ENCODE data around the gene TTC8.
"Not testable (repeated sequence)": the region's sequence is repeated elsewhere in the genome, so short reads cannot be mapped to it uniquely, and the experiment has no call there.

Gene TTC8

DNA sequence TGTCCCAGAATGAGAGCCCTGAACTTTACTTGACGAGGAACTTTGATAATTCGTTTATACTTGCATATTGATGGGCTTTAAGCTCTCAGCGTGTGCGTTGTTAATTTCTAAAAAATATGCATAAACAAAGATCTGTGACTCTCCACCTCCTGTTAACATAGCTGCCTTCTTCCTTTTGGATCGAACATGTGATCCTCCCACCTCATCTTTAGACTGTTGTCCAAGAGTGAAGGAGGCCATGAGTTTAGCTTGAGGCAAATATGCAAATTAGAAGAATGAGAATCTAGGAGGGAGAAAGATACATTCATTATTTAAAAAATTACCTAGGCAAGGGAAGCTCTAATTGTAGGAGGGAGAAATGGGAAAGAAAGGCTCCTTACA lies 617 bp downstream of the TTC8 start:
- DNase-seq (ENCODE audit: low read depth) = no peak

- no peak for DNase-seq (ENCODE audit: low read depth)
Measured at GRCh38 chr14:88825503-88825902, 1.1 kb downstream of the TTC8 start.

DNA sequence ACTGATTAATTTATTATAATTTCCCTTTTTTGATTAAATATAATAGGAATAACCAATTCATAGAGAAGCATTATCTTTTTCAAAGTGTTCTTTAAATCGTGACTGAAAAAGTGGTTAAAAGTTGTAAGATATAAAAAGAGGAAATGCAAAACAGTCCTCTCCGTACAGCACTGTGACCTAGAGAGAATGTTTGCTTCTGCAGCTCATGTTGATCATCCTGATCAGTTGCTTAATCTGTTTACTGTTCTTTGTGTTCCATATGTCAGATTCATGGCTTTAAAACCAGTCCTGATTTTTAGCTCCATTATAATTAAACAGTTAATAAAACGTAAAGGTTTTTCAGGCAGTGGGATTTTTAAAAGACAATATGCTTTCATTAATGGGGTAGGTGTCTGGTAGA lies 4.7 kb downstream of the TTC8 start:
- no peak for DNase-seq (ENCODE audit: low read depth)

- no peak for DNase-seq (ENCODE audit: low read depth)
Measured at GRCh38 chr14:88829685-88830302, 5.3 kb downstream of the TTC8 start.

DNA sequence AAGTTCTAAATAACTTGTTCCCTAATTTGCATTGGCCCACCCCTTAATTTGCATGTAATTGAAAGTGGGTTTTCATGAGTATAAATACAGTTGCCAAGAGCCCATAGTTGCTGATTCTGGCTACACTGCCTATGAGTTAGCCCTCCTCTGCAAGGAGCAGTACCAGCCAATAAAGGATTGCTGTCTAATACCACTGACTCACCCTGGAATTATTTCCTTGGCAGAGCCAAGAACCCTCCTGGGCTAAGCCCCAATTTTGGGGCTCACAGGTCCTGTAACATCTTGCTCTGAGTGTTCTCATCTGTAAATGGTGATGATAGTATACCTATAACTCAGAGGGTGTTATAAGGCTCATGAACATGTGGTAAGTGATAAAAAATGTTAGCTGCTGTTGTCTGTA lies 6.8 kb downstream of the TTC8 start:
- peak; percentile 32 for DNase-seq (ENCODE audit: low read depth)

DNA sequence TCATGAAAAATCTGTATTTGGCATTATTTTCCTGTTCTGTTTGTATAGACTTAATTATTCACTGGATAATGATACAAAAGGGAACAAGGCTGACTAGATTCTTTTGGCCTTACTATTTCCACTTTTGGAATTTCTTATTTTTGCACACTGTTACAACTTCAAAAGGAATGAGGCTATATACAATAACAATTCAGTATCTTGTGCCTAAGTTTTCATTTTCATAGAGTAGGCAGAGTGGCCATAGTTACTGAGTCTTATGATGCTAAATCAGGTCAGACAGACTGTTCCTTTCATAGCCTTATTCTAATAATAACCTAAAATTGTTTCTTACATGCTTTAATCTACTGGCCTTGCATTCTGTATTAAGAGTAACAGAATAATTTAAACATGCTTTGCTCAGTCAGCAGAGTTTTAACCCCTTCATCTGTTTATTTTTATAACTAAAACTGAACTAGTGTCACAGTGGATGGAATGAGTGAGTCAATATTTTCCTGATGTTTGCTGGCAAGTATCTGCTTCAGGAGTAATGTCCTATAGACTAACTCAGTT lies 10.5 kb downstream of the TTC8 start:
- no peak for DNase-seq (ENCODE audit: low read depth)

DNA sequence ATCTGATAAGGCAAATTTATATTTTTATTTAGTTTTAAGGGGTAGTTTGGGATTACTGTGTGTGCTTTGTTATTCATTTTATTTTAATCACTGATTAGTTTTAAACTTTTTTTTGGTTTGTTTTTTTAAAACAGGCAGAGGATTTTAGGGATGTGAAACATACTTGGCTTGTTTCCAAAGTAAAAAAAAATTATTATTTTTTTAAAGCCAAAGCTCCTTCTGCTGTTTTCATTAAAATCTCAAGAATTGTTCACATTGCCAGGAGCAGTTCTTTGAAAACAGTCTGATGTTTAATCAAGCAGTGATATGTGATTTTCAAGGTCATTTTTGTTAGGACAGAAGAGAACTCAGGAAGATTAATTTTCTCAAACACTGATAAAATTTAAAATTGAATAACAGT lies 11.2 kb downstream of the TTC8 start:
- no peak for DNase-seq (ENCODE audit: low read depth)

DNA sequence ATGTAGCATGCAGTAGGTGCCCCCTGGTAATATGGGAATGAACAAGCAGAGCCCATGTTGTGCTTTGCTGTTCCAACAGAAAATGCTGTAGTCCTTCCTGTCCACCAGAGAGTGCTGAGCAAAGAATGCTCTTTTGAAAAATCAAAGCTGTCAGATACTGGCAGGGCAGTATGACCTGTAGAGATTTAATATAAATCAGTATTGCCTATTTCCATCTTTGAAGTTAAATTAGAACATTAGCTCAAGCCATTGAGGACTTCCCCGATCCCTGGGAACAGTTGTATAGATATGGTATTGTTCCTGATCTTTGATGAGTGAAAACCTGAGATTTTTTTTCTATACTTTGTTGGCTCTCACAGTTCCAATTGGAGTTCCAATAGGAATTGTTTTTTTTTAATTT lies 13.0 kb downstream of the TTC8 start:
- DNase-seq (ENCODE audit: low read depth) = no peak

- no peak for DNase-seq (ENCODE audit: low read depth)
Measured at GRCh38 chr14:88838015-88838414, 13.6 kb downstream of the TTC8 start.

DNA sequence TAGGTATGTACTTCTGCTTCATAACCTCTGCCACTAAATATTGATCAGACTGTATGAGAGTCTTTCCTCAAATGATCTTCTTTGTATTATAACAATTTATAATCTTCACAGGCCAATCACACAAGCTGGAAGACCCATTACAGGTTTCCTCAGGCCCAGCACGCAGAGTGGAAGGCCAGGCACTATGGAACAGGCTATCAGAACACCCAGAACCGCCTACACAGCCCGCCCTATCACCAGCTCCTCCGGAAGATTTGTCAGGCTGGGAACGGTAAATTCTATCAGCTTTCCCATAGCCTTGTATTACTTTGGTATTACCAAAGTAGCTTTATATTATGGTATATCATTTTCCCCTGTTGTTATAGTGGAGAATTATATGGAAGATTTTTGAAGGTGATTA lies 16.5 kb downstream of the TTC8 start:
- DNase-seq (ENCODE audit: low read depth) = no peak

DNA sequence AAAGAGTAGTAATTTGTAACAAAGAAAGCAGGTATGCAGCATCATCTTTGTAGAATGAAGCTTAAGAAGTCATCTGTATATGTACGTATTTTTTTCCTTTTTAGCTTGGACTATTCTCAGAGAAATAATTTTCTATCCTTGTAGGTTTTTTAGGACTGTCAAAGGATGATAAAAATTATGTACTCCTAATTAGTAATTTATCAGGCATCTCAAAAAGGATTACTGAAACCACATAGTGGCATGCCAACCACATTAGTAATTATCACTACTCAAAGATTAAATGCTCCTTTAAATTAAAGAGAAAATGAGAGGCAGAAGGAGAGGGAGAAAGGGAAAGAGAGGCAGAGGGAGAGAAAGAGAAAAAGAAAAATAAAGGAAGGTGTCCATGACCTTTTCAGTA lies 17.3 kb downstream of the TTC8 start:
- DNase-seq (ENCODE audit: low read depth) = no peak

DNA sequence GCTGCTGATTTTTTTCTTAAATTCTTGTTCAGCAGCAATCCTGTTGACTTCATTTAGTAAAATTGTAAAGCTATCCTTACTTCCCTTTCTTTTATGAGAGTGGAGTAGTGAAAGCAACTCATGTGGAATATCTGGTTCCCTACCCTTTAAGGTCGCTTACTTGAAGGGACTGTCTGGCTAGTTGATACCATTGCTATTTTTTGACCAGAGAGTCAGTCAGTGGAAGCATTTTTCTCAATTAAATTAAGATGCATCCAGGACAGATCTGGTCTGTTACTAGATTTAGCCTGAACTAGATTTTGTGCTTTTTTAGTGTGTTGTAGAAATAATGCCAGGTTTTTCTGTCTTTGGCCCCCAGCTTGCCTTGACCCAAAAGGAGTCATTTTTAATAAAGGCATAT lies 18.0 kb downstream of the TTC8 start:
- DNase-seq (ENCODE audit: low read depth) = no peak

DNA sequence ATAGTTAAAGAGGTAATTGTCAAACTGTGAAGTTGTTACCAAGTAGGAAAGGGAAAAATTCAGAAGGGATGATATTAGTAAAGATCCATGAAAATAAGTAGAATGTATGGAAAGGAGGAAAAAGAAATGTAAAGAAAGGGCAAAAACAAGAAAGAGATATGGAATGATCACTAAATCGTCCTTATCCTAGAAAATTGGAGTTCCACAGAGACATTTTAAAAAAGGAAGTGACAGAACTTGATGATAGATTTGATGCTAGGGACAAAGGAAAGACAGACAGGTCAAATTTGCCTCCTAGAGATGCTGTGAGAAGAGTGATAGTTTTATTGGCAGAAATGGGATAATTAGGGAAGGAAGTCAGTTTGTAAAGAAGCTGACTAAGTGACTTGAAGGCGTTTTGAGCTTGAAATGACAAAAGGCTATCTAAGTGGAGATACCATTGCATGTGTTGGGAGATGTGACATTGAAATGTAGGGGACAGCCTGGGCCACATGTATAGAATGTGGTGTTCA lies 20.6 kb downstream of the TTC8 start:
- no peak for DNase-seq (ENCODE audit: low read depth)

GRCh38 chr14:88848571-88848970 lies 24.1 kb downstream of the TTC8 start:
- DNase-seq (ENCODE audit: low read depth) = no peak

- no peak for DNase-seq (ENCODE audit: low read depth)
Measured at GRCh38 chr14:88849716-88850115, 25.3 kb downstream of the TTC8 start.

DNA sequence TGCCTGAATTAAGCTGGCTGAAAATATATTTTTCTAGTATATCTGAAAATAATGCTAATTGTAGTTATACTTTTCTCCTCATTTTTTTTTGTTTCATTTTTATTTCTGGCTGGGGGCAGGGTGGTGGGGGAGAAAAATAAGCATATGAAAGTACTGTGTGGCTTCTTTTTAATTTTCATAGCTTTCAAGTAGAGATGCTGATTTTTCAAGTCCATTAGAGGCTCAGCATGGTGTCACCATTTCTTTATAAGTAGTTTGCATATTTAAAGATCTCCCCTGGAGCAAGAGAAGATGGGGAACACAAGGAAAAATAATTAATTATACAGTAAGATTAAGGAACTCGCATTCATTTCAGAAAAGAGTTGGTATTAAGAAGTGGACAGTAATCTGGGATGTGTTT lies 27.1 kb downstream of the TTC8 start:
- no peak for DNase-seq (ENCODE audit: low read depth)

DNA sequence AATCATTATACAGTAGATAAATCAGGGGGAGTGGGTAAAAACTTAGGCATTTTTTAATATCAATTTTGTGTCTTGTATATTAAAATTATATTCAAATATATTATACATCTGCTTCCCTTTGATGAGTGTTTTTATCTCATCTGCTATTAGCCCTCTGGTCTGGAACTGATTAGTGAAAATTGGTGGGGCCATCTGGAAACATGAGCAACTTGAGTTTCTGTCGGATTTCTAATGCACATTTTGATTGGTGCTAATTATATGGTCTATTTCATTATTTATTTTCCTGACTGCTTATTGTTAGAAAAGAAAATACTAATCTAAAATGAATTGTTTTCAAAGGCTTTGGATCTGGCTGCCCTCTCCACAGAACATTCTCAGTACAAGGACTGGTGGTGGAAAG lies 28.2 kb downstream of the TTC8 start:
- DNase-seq (ENCODE audit: low read depth) = no peak

DNA sequence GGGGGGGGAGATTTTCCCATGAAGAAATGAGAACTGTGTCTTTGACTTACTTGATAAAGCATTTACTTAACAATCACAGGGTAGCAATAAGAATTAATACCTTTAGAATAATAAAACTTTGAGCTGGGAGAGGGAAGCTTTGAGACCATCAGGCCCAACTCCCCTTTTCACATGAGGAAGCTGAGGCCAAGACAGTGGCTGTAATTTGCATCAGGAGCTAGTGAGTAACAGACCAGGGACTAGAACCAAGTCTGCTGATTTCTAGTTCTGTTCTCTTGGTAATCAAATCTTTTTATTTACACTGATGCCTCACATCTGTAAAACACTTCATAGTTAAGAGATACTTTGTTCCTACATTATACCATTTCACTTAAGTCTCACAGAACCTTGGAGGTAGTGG lies 28.7 kb downstream of the TTC8 start:
- no peak for DNase-seq (ENCODE audit: low read depth)

DNA sequence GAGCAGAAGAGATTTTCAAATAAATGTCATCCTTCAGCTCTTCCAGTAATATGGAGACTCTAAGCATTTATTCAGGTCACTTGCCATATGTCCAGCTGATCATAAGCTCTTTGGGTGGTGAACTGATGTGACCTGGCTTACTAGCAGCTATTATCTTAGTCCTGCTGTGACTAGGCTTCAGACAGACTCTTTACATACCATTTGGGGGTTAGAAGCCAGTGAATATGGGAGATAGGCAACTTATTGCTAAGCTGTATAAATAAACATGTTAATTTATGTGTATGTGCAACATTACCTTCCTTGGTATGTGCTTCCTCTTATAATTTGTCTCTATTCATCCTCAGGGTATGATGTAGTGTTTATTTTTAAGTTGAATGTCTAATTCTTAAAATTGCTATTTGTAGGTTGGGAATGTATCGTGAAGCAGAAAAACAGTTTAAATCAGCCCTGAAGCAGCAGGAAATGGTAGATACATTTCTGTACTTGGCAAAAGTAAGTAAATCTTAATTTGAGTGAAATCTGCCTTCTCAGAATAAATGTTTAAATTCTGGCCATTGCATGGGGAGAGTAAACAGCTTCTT lies 32.4 kb downstream of the TTC8 start:
- no peak for DNase-seq (ENCODE audit: low read depth)

- DNase-seq (ENCODE audit: low read depth) = not testable (repeated sequence)
Measured at GRCh38 chr14:88857861-88858260, 33.4 kb downstream of the TTC8 start.

DNA sequence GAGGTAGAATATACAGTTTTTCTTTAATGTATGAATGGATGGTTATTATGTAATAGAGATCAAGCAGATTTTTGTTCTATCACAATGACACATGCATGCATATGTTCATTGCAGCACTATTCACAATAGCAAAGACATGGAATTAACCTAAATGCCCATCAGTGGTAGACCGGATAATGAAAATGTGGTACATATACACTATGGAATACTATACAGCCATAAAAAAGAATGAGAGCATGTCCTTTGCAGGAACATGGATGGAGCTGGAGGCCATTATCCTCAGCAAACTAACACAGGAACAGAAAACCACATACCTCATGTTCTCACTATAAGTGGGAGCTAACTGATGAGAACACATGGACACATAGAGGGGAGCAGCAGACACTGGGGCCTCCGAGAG lies 34.7 kb downstream of the TTC8 start:
- not testable (repeated sequence) for DNase-seq (ENCODE audit: low read depth)

- no peak for DNase-seq (ENCODE audit: low read depth)
Measured at GRCh38 chr14:88863167-88863566, 38.7 kb downstream of the TTC8 start.

- DNase-seq (ENCODE audit: low read depth) = no peak
Measured at GRCh38 chr14:88864198-88864597, 39.7 kb downstream of the TTC8 start.

- no peak for DNase-seq (ENCODE audit: low read depth)
Measured at GRCh38 chr14:88866305-88866704, 41.9 kb downstream of the TTC8 start.

Measured in GM04504 (cell line).